DOHH2 (cell line): Measurements from ENCODE around the gene MBD5.

ENCODE experiments used
- H3F3A ChIP-seq: fragments of 200-600 bp; sonication (generic), shearing (Covaris generic); 2 replicates; pipeline ENCODE4 v1.6.0; 2016; ENCODE audit warnings: antibody characterized with exemption, mild to moderate bottlenecking; ENCODE audit not compliant: control insufficient read depth, insufficient read depth
- H3K27ac ChIP-seq: fragments of 200-600 bp; sonication (generic); 2 replicates; pipeline ENCODE4 v1.5.1; 2014; ENCODE audit warnings: low read depth, mild to moderate bottlenecking, low read length, moderate library complexity
- H3K27me3 ChIP-seq: fragments of 200-600 bp; sonication (generic); 2 replicates; pipeline ENCODE4 v1.6.1; 2014; ENCODE audit warnings: mild to moderate bottlenecking, low read length, mixed read lengths; ENCODE audit not compliant: control insufficient read depth
- H3K36me3 ChIP-seq: fragments of 200-600 bp; sonication (generic); 2 replicates; pipeline ENCODE4 v1.6.1; 2014; ENCODE audit warnings: mild to moderate bottlenecking, low read length, moderate library complexity, mixed read lengths; ENCODE audit not compliant: control insufficient read depth
- H3K4me1 ChIP-seq: fragments of 200-600 bp; sonication (generic); 2 replicates; pipeline ENCODE4 v1.6.1; 2014; ENCODE audit warnings: mild to moderate bottlenecking, low read length, mixed read lengths; ENCODE audit not compliant: control insufficient read depth
- H3K4me2 ChIP-seq: fragments of 200-600 bp; sonication (generic); 2 replicates; pipeline ENCODE4 v1.6.0; 2014; ENCODE audit warnings: mild to moderate bottlenecking, low read length, moderate library complexity
- H3K4me3 ChIP-seq: fragments of 200-600 bp; sonication (generic); 2 replicates; pipeline ENCODE4 v1.5.1; 2014; ENCODE audit warnings: mild to moderate bottlenecking, low read length, mixed read lengths
- H3K79me2 ChIP-seq: fragments of 200-600 bp; sonication (generic); 2 replicates; pipeline ENCODE4 v1.6.1; 2014; ENCODE audit warnings: mild to moderate bottlenecking, low read length, mixed read lengths; ENCODE audit not compliant: control insufficient read depth
- H3K9me2 ChIP-seq: fragments of 200-600 bp; sonication (generic); replicated peaks from 2 replicates; pipeline ENCODE4 v1.6.1; 2014; ENCODE audit warnings: mild to moderate bottlenecking, low read length, mixed read lengths; ENCODE audit not compliant: control insufficient read depth
- H3K9me3 ChIP-seq: fragments of 200-600 bp; sonication (generic); 2 replicates; pipeline ENCODE4 v1.6.1; 2014; ENCODE audit warnings: antibody characterized with exemption, low read length, mixed read lengths; ENCODE audit not compliant: control insufficient read depth, insufficient read depth
- H4K20me1 ChIP-seq: fragments of 200-600 bp; sonication (generic); 2 replicates; pipeline ENCODE4 v1.6.0; 2014; ENCODE audit warnings: low read depth, mild to moderate bottlenecking, antibody characterized with exemption, low read length, moderate library complexity; ENCODE audit not compliant: control insufficient read depth, insufficient read depth
- EZH2phosphoT487 ChIP-seq: fragments of 200-600 bp; sonication (generic); IDR thresholded peaks from 2 replicates; pipeline ENCODE4 v1.6.1; 2017; ENCODE audit warnings: borderline replicate concordance, mild to moderate bottlenecking, antibody characterized with exemption, low read length, moderate library complexity, mixed read lengths
- TF ChIP-seq, protein P1 (sequence below): fragments of 200-600 bp; sonication (generic); IDR thresholded peaks from one replicate; pipeline ENCODE4 v1.5.1; 2014; ENCODE audit warnings: antibody characterized with exemption, mild to moderate bottlenecking, low read depth, low read length; ENCODE audit not compliant: poor library complexity, severe bottlenecking

The MBD5 gene

DNA sequence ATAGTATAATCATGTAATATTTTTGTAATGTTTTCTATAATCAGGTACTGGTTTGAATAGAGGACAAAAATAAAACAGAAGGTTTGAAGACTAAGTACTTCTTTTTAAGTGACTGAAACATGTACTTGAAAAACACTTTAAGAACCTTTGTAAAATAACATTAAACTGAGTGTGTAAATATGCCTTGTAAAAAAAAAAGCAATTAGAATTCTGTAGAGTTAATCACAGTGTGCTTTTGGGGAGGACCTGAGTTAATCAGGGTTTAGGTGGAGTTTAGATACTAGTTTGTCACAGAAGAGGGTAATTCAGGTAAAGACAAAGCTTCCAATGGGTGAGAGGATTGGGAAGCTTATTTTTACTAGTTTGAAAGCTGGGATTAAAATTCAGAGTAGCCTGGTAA, 10.3 kb downstream of the MBD5 start:
- Histone ChIP-seq H3F3A (no peaks in the 10 kb centered on the region), H3K4me1 (peaks cover 3% of the 10 kb centered on the region; the same call in 1 of the 2 replicates), H3K4me2 (no peak overlapping the region), H3K4me3 (no peak overlapping the region), H3K9me2 (no peaks in the 10 kb centered on the region), H3K36me3 (no peaks in the 10 kb centered on the region), H3K79me2 (peaks cover 5% of the 10 kb centered on the region; the same call in 1 of the 2 replicates), H4K20me1 (no peaks in the 10 kb centered on the region), H3K27ac (no peak overlapping the region), H3K27me3 (no peaks in the 10 kb centered on the region), H3K9me3 (no peaks in the 10 kb centered on the region)
- TF ChIP-seq, protein P1, sequence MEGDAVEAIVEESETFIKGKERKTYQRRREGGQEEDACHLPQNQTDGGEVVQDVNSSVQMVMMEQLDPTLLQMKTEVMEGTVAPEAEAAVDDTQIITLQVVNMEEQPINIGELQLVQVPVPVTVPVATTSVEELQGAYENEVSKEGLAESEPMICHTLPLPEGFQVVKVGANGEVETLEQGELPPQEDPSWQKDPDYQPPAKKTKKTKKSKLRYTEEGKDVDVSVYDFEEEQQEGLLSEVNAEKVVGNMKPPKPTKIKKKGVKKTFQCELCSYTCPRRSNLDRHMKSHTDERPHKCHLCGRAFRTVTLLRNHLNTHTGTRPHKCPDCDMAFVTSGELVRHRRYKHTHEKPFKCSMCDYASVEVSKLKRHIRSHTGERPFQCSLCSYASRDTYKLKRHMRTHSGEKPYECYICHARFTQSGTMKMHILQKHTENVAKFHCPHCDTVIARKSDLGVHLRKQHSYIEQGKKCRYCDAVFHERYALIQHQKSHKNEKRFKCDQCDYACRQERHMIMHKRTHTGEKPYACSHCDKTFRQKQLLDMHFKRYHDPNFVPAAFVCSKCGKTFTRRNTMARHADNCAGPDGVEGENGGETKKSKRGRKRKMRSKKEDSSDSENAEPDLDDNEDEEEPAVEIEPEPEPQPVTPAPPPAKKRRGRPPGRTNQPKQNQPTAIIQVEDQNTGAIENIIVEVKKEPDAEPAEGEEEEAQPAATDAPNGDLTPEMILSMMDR, result no peak
- TF ChIP-seq EZH2phosphoT487, result no peak

DNA sequence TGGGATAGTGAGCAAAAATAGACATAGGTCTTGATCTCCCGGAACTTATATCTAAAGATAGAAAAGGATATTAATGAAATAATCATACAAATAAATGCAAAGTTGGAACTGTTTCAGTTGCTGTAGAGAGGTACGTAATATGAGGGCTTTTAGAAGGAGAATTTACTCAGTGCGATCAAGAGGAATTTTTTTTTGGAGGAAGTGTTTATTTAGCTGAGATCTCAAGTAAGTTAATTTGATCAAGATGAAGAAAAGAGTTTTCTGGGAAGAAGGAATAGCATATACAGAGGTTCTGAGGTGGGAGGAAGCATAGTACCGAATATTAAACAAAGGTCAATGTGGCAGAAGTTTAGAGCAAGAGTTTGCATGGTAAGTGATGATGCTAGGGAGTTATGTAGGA, 11.3 kb downstream of the MBD5 start:
- no peaks in the 10 kb centered on the region for H3K9me3 ChIP-seq
- H3K9me2 ChIP-seq, result no peaks in the 10 kb centered on the region
- no peaks in the 10 kb centered on the region for H3K36me3 ChIP-seq
- no peak overlapping the region for H3K4me3 ChIP-seq
- H3F3A ChIP-seq, result no peaks in the 10 kb centered on the region
- no peak overlapping the region for H3K27ac ChIP-seq
- TF ChIP-seq, protein P1, result no peak
- TF ChIP-seq EZH2phosphoT487, result no peak
- no peaks in the 10 kb centered on the region; the same call in 1 of the 2 replicates for H3K79me2 ChIP-seq
- H3K4me2 ChIP-seq, result no peak overlapping the region
- H4K20me1 ChIP-seq, result no peaks in the 10 kb centered on the region
- H3K27me3 ChIP-seq, result no peaks in the 10 kb centered on the region
- peaks cover 3% of the 10 kb centered on the region; the same call in 1 of the 2 replicates for H3K4me1 ChIP-seq

DNA sequence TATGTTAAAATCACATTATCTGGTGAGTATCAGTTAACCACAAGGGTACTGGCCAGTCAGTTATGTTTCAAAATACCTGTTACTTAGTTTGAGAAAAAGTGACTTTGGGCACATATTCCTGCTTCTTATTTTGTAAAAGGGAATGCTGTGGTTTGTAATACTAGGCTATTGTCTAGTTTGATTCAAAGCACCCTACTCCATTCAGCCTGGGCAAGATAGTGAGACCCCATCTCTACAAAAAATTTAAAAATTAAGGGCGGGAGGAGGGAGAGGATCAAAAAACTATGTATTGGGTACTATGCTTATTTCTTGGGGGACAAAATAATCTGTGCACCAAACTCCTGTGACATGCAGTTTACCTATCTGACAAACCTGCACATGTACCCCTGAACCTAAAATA, 18.9 kb downstream of the MBD5 start:
- no peaks in the 10 kb centered on the region for H3K27me3 ChIP-seq
- H3K4me3 ChIP-seq, result no peak overlapping the region
- H3K4me1 ChIP-seq, result no peaks in the 10 kb centered on the region
- H3K9me3 ChIP-seq, result no peaks in the 10 kb centered on the region
- no peaks in the 10 kb centered on the region for H3K36me3 ChIP-seq
- no peak overlapping the region for H3K4me2 ChIP-seq
- no peaks in the 10 kb centered on the region for H3F3A ChIP-seq
- no peaks in the 10 kb centered on the region for H4K20me1 ChIP-seq
- no peaks in the 10 kb centered on the region for H3K79me2 ChIP-seq
- no peak overlapping the region for H3K27ac ChIP-seq
- TF ChIP-seq, protein P1, result no peak
- TF ChIP-seq EZH2phosphoT487, result no peak
- H3K9me2 ChIP-seq, result no peaks in the 10 kb centered on the region

DNA sequence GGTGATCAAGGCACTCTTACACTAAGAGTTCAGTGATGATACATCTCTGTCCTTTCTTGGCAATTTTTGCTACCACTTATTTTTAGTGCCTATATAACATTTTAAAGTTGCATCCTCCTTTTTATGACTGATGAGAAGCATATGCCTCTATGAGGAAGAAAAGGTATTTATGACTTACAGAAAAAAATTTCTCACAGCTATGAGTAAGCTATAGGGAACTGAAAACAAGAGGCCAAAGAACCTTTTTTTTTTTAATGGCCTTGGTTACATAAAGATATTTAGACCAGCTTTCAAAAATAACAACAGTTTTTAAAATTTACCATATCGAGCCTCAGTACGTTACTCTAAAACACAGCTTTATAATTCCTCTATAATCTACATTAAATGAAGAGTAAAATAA, 21.3 kb downstream of the MBD5 start:
- H3K4me1 ChIP-seq, result no peaks in the 10 kb centered on the region
- no peaks in the 10 kb centered on the region for H3K27me3 ChIP-seq
- no peaks in the 10 kb centered on the region for H3K79me2 ChIP-seq
- no peak overlapping the region for H3K4me3 ChIP-seq
- no peaks in the 10 kb centered on the region for H3K36me3 ChIP-seq
- no peak overlapping the region for H3K27ac ChIP-seq
- no peak for TF ChIP-seq EZH2phosphoT487
- TF ChIP-seq, protein P1, result no peak
- no peaks in the 10 kb centered on the region for H3K9me3 ChIP-seq
- no peaks in the 10 kb centered on the region for H3K9me2 ChIP-seq
- H3K4me2 ChIP-seq, result no peak overlapping the region
- H3F3A ChIP-seq, result no peaks in the 10 kb centered on the region
- no peaks in the 10 kb centered on the region for H4K20me1 ChIP-seq
